Gastroesophageal sphincter (tissue), 3 donors: ENCODE results near the gene ARHGEF4.

Source experiments
- POLR2A ChIP-seq, 2 donors: fragments of 450-650 bp; IDR thresholded peaks; one replicate each; pipeline ENCODE4 v1.6.1; 2017; ENCODE audit warnings: antibody characterized with exemption in 2 of 2, mild to moderate bottlenecking in 2 of 2, moderate library complexity in 1 of 2
- POLR2AphosphoS5 ChIP-seq: sonication (generic); formaldehyde crosslinking; IDR thresholded peaks from one replicate; pipeline ENCODE4 v1.6.1; 2017; ENCODE audit warnings: antibody characterized with exemption
- TF ChIP-seq, protein P1 (sequence below), 4 experiments: fragments of 200-600 bp in 2 of 4; fragments of 450-650 bp in 2 of 4; sonication (generic) in 1 of 4; IDR thresholded peaks; one replicate each; pipeline ENCODE4 v1.5.1; 2017 to 2019; ENCODE audit warnings: antibody characterized with exemption in 4 of 4, mild to moderate bottlenecking in 2 of 4, moderate library complexity in 2 of 4

GRCh38 chr2:131045286-131046027, 208.7 kb downstream of the ARHGEF4 start:
- TF ChIP-seq, protein P1, sequence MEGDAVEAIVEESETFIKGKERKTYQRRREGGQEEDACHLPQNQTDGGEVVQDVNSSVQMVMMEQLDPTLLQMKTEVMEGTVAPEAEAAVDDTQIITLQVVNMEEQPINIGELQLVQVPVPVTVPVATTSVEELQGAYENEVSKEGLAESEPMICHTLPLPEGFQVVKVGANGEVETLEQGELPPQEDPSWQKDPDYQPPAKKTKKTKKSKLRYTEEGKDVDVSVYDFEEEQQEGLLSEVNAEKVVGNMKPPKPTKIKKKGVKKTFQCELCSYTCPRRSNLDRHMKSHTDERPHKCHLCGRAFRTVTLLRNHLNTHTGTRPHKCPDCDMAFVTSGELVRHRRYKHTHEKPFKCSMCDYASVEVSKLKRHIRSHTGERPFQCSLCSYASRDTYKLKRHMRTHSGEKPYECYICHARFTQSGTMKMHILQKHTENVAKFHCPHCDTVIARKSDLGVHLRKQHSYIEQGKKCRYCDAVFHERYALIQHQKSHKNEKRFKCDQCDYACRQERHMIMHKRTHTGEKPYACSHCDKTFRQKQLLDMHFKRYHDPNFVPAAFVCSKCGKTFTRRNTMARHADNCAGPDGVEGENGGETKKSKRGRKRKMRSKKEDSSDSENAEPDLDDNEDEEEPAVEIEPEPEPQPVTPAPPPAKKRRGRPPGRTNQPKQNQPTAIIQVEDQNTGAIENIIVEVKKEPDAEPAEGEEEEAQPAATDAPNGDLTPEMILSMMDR (IDR thresholded peaks at IDR 0.05): no peak
- no peak for TF ChIP-seq POLR2A (IDR thresholded peaks at IDR 0.05)
- no peak for TF ChIP-seq POLR2AphosphoS5
